GM18861 (cell line): ENCODE measurements around the gene L1CAM.

Experiments
- ATAC-seq: cut with Tn5 transposase; IDR thresholded peaks from one replicate; pipeline ENCODE4 v1.9.1; 2021; ENCODE audit not compliant: unreplicated experiment

L1CAM gene

DNA sequence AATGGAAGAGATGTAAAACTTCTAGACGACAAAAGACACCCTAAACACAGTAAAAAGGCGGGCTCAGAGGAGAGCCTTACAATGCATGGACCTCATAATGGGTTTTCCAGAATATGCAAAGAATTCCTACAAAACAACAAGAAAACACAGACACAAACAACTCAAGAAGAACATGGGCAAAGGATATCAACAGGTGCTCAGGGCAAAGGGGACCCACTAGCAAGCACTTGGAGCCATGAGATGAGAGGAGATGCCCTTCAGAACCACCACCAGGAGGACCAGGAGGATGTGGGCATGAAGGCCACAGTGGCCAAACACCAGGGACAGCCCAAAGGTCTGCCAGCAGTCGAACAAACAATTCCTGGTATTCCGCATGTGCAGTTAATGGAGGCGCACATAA, 72.8 kb downstream of the L1CAM start:
- ATAC-seq = no peak

DNA sequence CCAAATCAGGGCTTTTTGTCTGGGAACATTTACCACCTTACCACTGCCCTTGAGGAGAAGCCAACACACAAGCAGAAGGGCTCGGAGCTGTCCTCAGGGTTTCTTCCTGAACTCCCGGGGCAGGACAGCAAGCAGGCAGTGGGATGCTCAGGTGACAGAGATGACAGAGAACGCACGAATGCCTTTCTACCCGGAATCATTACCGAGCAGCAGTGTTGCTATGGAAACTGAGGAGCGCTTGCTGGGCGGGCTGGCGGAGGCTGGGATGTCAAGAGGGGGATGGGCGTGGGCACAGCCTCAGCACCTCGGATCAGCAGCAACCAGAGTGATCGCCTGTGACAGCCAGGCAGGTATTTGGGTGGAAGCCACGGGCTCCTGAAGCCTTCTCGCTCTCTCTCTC, 73.8 kb downstream of the L1CAM start:
- ATAC-seq = no peak
